Measurements from ENCODE around the gene PTPRG.

Gene PTPRG

DNA sequence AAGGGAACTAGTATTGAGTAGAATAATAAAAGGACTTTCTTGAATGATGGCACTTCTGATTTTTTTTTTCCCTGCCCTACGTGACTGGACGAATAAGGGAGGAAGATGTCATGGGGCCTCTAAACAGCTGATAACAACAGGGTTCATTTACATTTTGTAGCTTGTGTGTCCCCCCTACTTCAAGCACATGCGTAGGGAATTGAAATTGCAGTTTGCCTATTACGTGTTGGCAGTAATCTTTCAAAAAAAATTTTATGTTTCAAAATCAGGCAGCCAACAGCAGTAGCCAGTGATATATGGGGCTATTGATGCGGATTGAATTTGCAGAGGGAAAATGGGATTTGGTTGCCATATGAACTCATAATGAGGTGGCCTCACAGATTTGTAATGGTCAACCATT, 58.7 kb downstream of the PTPRG start:
- no peak for TF ChIP-seq CTCF (IDR thresholded peaks at IDR 0.05; ENCODE audit: insufficient read depth, low read depth, low read length, missing control alignments)
- no peak for DNase-seq (ENCODE audit: low read depth)
- no peak overlapping the region for H3K4me3 ChIP-seq (ENCODE audit: low read length)

GRCh38 chr3:61624300-61624699, 62.9 kb downstream of the PTPRG start:
- H3K4me3 ChIP-seq (ENCODE audit: low read length), result no peak overlapping the region
- DNase-seq (ENCODE audit: low read depth), result no peak
- no peak for TF ChIP-seq CTCF (IDR thresholded peaks at IDR 0.05; ENCODE audit: insufficient read depth, low read depth, low read length, missing control alignments)

DNA sequence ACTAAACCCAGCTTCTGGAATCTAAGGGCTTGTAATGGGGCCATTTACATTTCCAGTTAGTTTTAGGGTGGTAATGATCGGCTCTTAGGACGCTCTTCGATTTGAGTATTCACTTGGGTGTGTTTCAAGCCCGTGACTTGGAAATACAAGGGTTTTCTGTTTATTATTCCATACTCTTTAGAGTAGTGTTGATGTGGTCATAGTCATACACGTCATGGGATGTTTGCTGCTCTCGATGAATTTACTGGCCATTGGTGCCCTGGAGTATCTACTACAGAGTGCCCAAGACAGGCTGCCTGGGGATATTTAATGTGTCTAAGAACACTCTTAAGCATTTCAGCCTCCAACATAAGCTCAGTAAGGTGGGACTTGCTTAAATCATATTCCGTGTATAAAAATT, 64.1 kb downstream of the PTPRG start:
- no peak for DNase-seq (ENCODE audit: low read depth)
- no peak overlapping the region for H3K4me3 ChIP-seq (ENCODE audit: low read length)
- no peak for TF ChIP-seq CTCF (IDR thresholded peaks at IDR 0.05; ENCODE audit: insufficient read depth, low read depth, low read length, missing control alignments)

- no peak for DNase-seq (ENCODE audit: low read depth)
- no peak for TF ChIP-seq CTCF (IDR thresholded peaks at IDR 0.05; ENCODE audit: insufficient read depth, low read depth, low read length, missing control alignments)
Measured at GRCh38 chr3:61626484-61626883, 65.1 kb downstream of the PTPRG start.

DNA sequence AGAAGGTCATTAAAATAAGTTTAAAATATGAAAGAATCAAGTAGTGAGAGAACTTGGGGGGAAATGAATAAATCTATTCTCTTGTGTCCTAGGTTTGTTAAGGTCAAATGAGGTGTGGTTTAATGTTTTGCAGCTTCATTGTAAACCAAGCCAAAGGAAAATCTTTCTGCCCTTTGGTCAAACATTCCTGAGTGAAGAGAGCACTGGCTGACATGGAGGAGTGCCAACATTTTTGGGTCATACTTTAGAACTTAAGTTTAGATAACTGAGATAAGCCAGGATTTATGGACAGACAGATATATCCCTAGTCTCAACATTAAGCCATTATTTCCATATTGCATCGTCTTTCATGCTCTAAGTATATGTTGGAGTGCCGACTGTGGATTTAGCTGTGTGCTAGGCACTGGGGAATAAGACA, 66.4 kb downstream of the PTPRG start:
- no peak for TF ChIP-seq CTCF (IDR thresholded peaks at IDR 0.05; ENCODE audit: insufficient read depth, low read depth, low read length, missing control alignments)
- no peak overlapping the region for H3K4me3 ChIP-seq (ENCODE audit: low read length)
- DNase-seq (ENCODE audit: low read depth), result peak; percentile 38

More at GRCh38 chr3:61626484-61626883, 65.1 kb downstream of the PTPRG start:
- no peak overlapping the region for H3K4me3 ChIP-seq (ENCODE audit: low read length)

DNA sequence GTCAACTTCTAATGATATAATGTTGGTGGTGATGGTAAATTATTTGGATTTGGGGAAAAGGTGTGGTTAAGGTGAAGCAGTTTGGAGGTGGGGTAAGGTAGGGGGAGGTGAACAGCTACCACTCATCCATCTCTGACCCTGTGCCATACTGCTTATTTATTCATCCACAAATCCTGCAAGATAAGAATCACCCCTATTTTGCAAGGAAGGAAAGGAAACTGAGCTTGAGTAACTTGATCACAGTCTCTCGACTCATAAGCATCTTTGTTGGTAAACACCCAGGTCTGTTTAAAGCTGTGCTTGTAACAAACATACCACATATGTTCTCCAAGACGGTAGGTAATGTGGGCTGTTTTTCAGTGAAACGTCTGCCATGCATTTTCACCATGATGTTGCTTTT, 67.3 kb downstream of the PTPRG start:
- H3K4me3 ChIP-seq (ENCODE audit: low read length), result no peak overlapping the region
- peak; percentile 24 for DNase-seq (ENCODE audit: low read depth)
- TF ChIP-seq CTCF (IDR thresholded peaks at IDR 0.05; ENCODE audit: insufficient read depth, low read depth, low read length, missing control alignments), result no peak

DNA sequence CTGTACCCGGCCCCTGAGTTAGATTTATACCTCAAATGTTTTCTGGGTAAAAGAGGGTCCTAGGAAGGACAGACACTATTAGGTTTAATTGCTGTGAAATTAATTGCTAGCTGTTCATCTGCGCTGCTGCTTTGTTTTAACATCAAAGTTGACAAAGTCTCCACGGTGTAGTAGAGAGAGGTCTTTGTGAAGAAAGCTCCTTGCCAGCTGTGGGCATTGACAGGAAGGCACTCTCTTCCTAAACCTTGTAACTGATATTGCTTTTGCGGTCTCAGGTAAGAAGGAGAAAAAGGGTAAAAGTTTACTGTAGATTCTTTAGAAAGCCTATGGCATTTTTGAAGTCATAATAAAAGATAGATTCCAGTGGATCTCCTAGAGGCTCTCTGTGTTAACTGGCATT, 68.1 kb downstream of the PTPRG start:
- DNase-seq (ENCODE audit: low read depth), result no peak
- no peak for TF ChIP-seq CTCF (IDR thresholded peaks at IDR 0.05; ENCODE audit: insufficient read depth, low read depth, low read length, missing control alignments)
- no peak overlapping the region for H3K4me3 ChIP-seq (ENCODE audit: low read length)
